ENCODE results near the gene TBX4.
A peak's percentile ranks its signal among the peaks of the same experiment; 100 is the strongest.

TBX4 gene

DNA sequence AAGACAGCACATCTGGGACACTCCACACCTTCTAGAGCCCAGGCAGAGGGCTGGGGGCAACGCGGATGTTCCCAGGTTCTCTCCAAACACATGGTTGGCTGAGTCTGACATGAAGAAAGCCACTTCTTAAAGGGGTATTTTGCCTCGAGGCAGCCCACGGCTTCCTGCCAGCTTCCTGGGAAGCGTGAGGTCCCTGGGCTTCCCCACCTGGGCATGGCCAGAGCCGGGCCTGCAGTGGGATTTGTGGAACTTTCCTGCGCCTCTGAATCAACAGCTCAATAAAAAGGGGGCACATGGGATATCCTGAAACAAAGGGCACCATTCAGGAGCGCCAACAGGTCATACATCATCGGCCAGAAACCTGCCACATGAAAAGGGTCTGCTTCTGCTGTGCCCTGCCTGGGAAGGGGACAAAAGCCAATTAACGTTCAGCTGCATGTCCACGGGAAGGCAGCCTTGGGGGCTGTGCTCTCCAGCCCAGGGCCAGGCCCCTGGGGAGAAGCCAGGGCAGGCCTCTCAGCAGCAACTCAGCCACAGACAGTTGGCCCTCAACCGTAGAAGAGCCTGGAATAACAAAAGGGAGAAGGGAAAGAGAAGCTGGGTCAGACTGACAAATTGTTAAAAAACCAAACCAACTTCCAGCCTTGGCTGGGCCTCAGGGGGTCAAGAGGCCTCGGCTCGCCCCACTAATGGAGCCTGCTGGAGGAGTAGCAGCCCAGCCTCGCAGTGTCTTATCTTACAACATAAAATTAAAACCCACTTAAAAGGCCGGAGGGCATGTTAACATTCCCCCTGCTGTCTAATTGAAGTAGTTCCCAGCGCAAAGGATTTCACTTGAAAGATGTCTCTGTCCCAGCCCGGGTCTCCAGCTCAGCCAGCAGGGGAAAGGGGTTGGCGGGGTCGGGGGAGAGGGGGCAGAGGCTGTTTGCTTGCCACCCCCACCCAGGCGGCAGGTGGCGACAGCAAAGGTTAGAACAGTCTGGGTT, 34.2 kb downstream of the TBX4 start:
- peak overlapping the region; percentile 16 for H2BK15ac ChIP-seq (ENCODE audit: low read length)
- H3K4me1 ChIP-seq (ENCODE audit: control insufficient read depth in 2 of 2, insufficient read depth in 1 of 2, low read depth in 1 of 2, low read length in 2 of 2): peaks cover 3 to 10% of the 10 kb centered on the region in 2 donors
- no peak overlapping the region for H4K8ac ChIP-seq (ENCODE audit: low read depth, low read length)
- H3K14ac ChIP-seq (ENCODE audit: low read length): no peak overlapping the region
- H3K9me3 ChIP-seq (replicated peaks in 1 of 2; ENCODE audit: control insufficient read depth in 2 of 2, insufficient read depth in 1 of 2, low read depth in 1 of 2, low read length in 2 of 2): no peaks in the 10 kb centered on the region
- no peak overlapping the region for H3K9ac ChIP-seq (ENCODE audit: low read depth, low read length, poor library complexity)
- H2AK5ac ChIP-seq (ENCODE audit: low read depth, low read length): peak overlapping the region; percentile 54
- no CpG with 5 or more reads among the region's 22 CpGs for WGBS, 2 donors (ENCODE audit: extremely low coverage in 2 of 2, insufficient read length in 2 of 2, insufficient replicate concordance in 1 of 2)
- H3K27me3 ChIP-seq (ENCODE audit: control insufficient read depth in 3 of 3, insufficient read depth in 3 of 3, low read depth in 1 of 3, low read length in 3 of 3): peaks cover 0 to 30% (median 0%) of the 10 kb centered on the region in 3 experiments
- H3K4me3 ChIP-seq (ENCODE audit: low read length in 2 of 2): no peak overlapping the region
- peak overlapping the region; percentile 39 for H2AFZ ChIP-seq (ENCODE audit: low read length)
- no peak overlapping the region for H3K23ac ChIP-seq (ENCODE audit: low read depth, low read length, poor library complexity)
- no peak overlapping the region for H2BK12ac ChIP-seq (ENCODE audit: low read length)
- H3K36me3 ChIP-seq (replicated peaks in 1 of 2; ENCODE audit: control insufficient read depth in 2 of 2, insufficient read depth in 2 of 2, low read length in 2 of 2): no peaks in the 10 kb centered on the region
- H3K4me2 ChIP-seq (ENCODE audit: insufficient read depth, low read length, poor library complexity, severe bottlenecking): no peak overlapping the region
- H4K91ac ChIP-seq (ENCODE audit: low read depth, low read length, poor library complexity): no peak overlapping the region
- H3K18ac ChIP-seq (ENCODE audit: low read length): peak overlapping the region; percentile 86
- no peak overlapping the region for H2BK120ac ChIP-seq (ENCODE audit: low read depth, low read length)
- DNase-seq (ENCODE audit: low spot score): no peak
- no peak overlapping the region for H3K4ac ChIP-seq (ENCODE audit: low read length)
- no peak overlapping the region for H2BK5ac ChIP-seq (ENCODE audit: low read length)
- peak overlapping the region; percentile 66 for H3K27ac ChIP-seq (replicated peaks; ENCODE audit: low read length)
- H3K79me1 ChIP-seq (ENCODE audit: low read depth, low read length): no peaks in the 10 kb centered on the region

DNA sequence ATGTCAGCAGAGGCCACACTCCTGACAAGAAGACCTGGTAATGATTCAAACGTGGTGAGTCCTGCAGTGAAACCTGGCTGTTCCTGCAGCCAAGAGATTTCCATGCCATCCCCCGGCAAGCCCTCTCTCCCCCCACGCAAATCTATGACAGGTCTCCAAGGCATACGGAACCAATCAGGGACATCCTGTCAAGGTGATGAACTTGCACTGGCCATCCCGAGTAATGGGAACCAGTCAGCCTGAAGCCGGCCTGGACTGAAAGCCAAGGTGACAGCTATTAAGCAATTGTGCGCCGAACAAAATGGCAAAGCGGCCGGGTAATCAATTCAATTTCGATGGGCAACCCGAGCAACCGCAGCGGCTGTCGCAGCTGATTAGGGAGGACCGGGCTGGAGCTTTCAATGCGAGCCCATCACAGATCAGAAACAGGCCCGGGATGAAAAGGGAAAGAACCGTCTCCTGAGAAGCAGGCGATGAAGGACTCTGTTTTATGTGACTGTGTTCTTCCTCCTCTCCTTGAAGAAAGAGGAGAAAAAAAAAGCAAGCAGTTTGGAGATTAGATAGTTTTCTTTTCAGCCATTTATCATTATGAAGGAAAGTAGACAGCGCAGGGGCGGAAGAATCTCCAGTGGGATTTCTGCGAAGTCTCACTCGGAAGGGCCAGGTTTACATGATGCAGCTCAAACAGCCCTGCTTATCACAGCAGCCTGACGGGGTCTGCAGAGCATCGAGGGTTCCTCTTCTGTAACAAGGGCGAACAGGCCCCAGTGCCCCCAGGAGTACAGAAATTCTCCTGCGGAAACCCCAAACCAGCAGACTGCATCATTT, 35.2 kb downstream of the TBX4 start:
- peak overlapping the region; percentile 10 for H2BK15ac ChIP-seq (ENCODE audit: low read length)
- no peak overlapping the region for H4K8ac ChIP-seq (ENCODE audit: low read depth, low read length)
- no peak overlapping the region for H4K91ac ChIP-seq (ENCODE audit: low read depth, low read length, poor library complexity)
- H2BK5ac ChIP-seq (ENCODE audit: low read length): no peak overlapping the region
- peak overlapping the region; percentile 21 for H3K18ac ChIP-seq (ENCODE audit: low read length)
- DNase-seq (ENCODE audit: low spot score): no peak
- no peak overlapping the region for H3K9ac ChIP-seq (ENCODE audit: low read depth, low read length, poor library complexity)
- no peak overlapping the region for H2BK120ac ChIP-seq (ENCODE audit: low read depth, low read length)
- no peak overlapping the region for H3K23ac ChIP-seq (ENCODE audit: low read depth, low read length, poor library complexity)
- H3K27me3 ChIP-seq (ENCODE audit: control insufficient read depth in 3 of 3, insufficient read depth in 3 of 3, low read depth in 1 of 3, low read length in 3 of 3): peaks cover 0 to 30% (median 0%) of the 10 kb centered on the region in 3 experiments
- H3K4me1 ChIP-seq (ENCODE audit: control insufficient read depth in 2 of 2, insufficient read depth in 1 of 2, low read depth in 1 of 2, low read length in 2 of 2): peaks cover 3 to 10% of the 10 kb centered on the region in 2 donors
- no peaks in the 10 kb centered on the region for H3K9me3 ChIP-seq (replicated peaks in 1 of 2; ENCODE audit: control insufficient read depth in 2 of 2, insufficient read depth in 1 of 2, low read depth in 1 of 2, low read length in 2 of 2)
- no peak overlapping the region for H3K27ac ChIP-seq (replicated peaks; ENCODE audit: low read length)
- H3K4me3 ChIP-seq (ENCODE audit: low read length in 2 of 2): no peak overlapping the region
- no peak overlapping the region for H3K4ac ChIP-seq (ENCODE audit: low read length)
- no peak overlapping the region for H3K14ac ChIP-seq (ENCODE audit: low read length)
- H3K36me3 ChIP-seq (replicated peaks in 1 of 2; ENCODE audit: control insufficient read depth in 2 of 2, insufficient read depth in 2 of 2, low read length in 2 of 2): no peaks in the 10 kb centered on the region
- WGBS, 2 donors (ENCODE audit: extremely low coverage in 2 of 2, insufficient read length in 2 of 2, insufficient replicate concordance in 1 of 2): no CpG with 5 or more reads among the region's 28 CpGs
- H2AK5ac ChIP-seq (ENCODE audit: low read depth, low read length): no peak overlapping the region
- H3K79me1 ChIP-seq (ENCODE audit: low read depth, low read length): no peaks in the 10 kb centered on the region
- no peak overlapping the region for H2AFZ ChIP-seq (ENCODE audit: low read length)
- no peak overlapping the region for H3K4me2 ChIP-seq (ENCODE audit: insufficient read depth, low read length, poor library complexity, severe bottlenecking)
- H2BK12ac ChIP-seq (ENCODE audit: low read length): no peak overlapping the region

DNA sequence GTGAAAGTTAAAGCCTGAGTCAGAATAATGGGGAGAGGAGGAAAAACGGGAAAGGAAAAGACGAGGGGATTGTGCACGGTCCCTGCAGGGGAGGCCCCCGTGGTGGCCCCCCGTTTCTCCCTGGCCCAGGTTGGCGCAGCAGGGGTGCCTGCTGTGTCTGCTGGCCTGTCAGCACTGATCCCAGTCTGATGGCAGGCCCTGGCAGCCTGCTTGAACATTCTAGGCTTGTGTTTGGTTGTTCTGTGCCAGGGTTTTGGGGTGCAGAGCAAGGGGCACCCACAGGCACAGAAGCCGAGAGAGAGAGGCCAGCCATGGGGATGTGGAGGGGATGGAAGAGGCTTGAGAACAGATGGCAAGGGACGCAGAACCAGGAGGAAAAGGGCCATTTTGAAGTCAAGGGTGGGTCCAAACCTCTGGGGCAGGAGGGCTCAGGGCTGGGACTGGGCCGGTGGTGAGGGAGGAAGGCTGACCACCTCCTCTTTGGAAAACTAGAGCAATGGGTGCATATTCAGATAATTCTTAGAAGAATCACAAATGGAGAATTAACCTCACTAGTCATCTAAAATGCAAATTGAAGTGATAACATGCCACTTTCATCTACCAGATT, 35.9 kb downstream of the TBX4 start:
- H3K4me2 ChIP-seq (ENCODE audit: insufficient read depth, low read length, poor library complexity, severe bottlenecking): no peak overlapping the region
- H3K27me3 ChIP-seq (ENCODE audit: control insufficient read depth in 3 of 3, insufficient read depth in 3 of 3, low read depth in 1 of 3, low read length in 3 of 3): peaks cover 0 to 30% (median 0%) of the 10 kb centered on the region in 3 experiments
- H4K8ac ChIP-seq (ENCODE audit: low read depth, low read length): no peak overlapping the region
- H3K4me1 ChIP-seq (ENCODE audit: control insufficient read depth in 2 of 2, insufficient read depth in 1 of 2, low read depth in 1 of 2, low read length in 2 of 2): peaks cover 3 to 10% of the 10 kb centered on the region in 2 donors
- no peak overlapping the region for H4K91ac ChIP-seq (ENCODE audit: low read depth, low read length, poor library complexity)
- no peak overlapping the region for H3K23ac ChIP-seq (ENCODE audit: low read depth, low read length, poor library complexity)
- peak overlapping the region; percentile 10 for H2BK15ac ChIP-seq (ENCODE audit: low read length)
- no peak overlapping the region for H3K9ac ChIP-seq (ENCODE audit: low read depth, low read length, poor library complexity)
- H2BK5ac ChIP-seq (ENCODE audit: low read length): no peak overlapping the region
- H2AK5ac ChIP-seq (ENCODE audit: low read depth, low read length): no peak overlapping the region
- H3K18ac ChIP-seq (ENCODE audit: low read length): peak overlapping the region; percentile 18
- DNase-seq (ENCODE audit: low spot score): no peak
- H3K4me3 ChIP-seq (ENCODE audit: low read length in 2 of 2): peak overlapping the region in 1 of 2 donors; percentile 32
- H3K9me3 ChIP-seq (replicated peaks in 1 of 2; ENCODE audit: control insufficient read depth in 2 of 2, insufficient read depth in 1 of 2, low read depth in 1 of 2, low read length in 2 of 2): no peaks in the 10 kb centered on the region
- H2BK12ac ChIP-seq (ENCODE audit: low read length): no peak overlapping the region
- H2AFZ ChIP-seq (ENCODE audit: low read length): no peak overlapping the region
- no peak overlapping the region for H3K4ac ChIP-seq (ENCODE audit: low read length)
- H2BK120ac ChIP-seq (ENCODE audit: low read depth, low read length): no peak overlapping the region
- WGBS, 2 donors (ENCODE audit: extremely low coverage in 2 of 2, insufficient read length in 2 of 2, insufficient replicate concordance in 1 of 2): no CpG with 5 or more reads among the region's 9 CpGs
- no peaks in the 10 kb centered on the region for H3K79me1 ChIP-seq (ENCODE audit: low read depth, low read length)
- H3K14ac ChIP-seq (ENCODE audit: low read length): no peak overlapping the region
- no peak overlapping the region for H3K27ac ChIP-seq (replicated peaks; ENCODE audit: low read length)
- no peaks in the 10 kb centered on the region for H3K36me3 ChIP-seq (replicated peaks in 1 of 2; ENCODE audit: control insufficient read depth in 2 of 2, insufficient read depth in 2 of 2, low read length in 2 of 2)
